ENCODE measurements around the gene DAO.

- TF ChIP-seq CTCF (conservative IDR thresholded peaks at IDR 0.05; ENCODE audit: low read length): no peak
- no peak for TF ChIP-seq EZH2phosphoT487 (IDR thresholded peaks at IDR 0.05; ENCODE audit: borderline replicate concordance)
These were observed 26.5 kb upstream of the DAO start for GRCh38 chr12:108853426-108853825.

All from Loucy (cell line).